Measurements from ENCODE around the gene SPEN.
A peak's percentile ranks its signal among the peaks of the same experiment; 100 is the strongest.
"Not testable (repeated sequence)": the region's sequence is repeated elsewhere in the genome, so short reads cannot be mapped to it uniquely, and the experiment has no call there.

SPEN gene

DNA sequence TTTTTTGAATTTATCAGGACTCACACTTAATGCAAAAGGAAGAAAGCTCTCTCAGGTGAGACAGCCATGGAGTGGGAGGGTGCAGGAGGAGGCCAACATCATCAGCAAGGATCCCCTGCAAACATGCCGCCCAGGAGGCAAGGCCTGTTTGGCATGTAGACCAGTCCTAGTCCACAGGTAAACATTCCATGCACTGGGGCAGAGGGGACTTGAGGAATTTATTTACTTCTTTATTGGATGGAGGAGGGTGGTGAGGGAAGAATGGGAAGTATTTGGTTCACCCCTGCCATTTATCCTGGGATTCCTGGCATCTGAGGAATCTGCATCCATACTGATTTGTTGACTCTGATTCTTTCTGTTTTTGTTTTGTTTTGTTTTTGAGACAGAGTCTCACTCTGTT lies 38.6 kb upstream of the SPEN start:
- TF ChIP-seq FOXP2 (optimal IDR thresholded peaks at IDR 0.05; ENCODE audit: control extremely low read depth, extremely low read length, insufficient read depth) (no peak), POLR2AphosphoS5 (IDR thresholded peaks at IDR 0.05; ENCODE audit: borderline replicate concordance, low read depth, low read length) (no peak), EZH2 (IDR thresholded peaks at IDR 0.05) (no peak)
- Histone ChIP-seq H3K4me3 (no peak overlapping the region), H3K36me3 (ENCODE audit: insufficient read depth, low read length) (no peaks in the 10 kb centered on the region), H3K27ac (no peak overlapping the region), H3K9ac (ENCODE audit: insufficient read length) (no peak overlapping the region), H3K9me3 (ENCODE audit: low read depth, low read length) (no peaks in the 10 kb centered on the region)
- no peak for DNase-seq (ENCODE audit: low read depth, low spot score)

DNA sequence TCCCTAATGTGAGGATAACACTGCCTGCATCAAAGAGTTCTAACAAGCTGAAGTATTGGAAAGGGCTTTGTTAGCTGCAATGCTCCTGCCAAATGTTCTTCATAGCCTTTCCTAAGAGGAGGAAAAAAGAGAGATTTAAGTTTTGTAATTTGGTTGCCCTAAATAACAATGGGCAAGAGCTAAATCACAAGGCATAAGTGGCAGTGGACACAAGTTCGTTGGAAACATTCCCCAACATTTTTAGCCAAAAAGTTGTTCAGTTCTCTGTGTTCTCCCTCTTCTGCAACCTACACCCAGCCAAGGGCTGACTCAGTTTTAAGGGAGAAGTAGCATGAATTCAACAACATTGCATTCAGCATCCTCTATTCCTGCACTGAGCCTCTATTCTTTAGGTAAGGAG lies 37.4 kb upstream of the SPEN start:
- Histone ChIP-seq H3K9ac (ENCODE audit: insufficient read length) (no peak overlapping the region), H3K9me3 (ENCODE audit: low read depth, low read length) (no peaks in the 10 kb centered on the region), H3K27ac (no peak overlapping the region), H3K36me3 (ENCODE audit: insufficient read depth, low read length) (no peaks in the 10 kb centered on the region), H3K4me3 (no peak overlapping the region)
- no peak for TF ChIP-seq EZH2 (IDR thresholded peaks at IDR 0.05)
- no peak for TF ChIP-seq POLR2AphosphoS5 (IDR thresholded peaks at IDR 0.05; ENCODE audit: borderline replicate concordance, low read depth, low read length)
- TF ChIP-seq FOXP2 (optimal IDR thresholded peaks at IDR 0.05; ENCODE audit: control extremely low read depth, extremely low read length, insufficient read depth) = no peak
- DNase-seq (ENCODE audit: low read depth, low spot score) = no peak

DNA sequence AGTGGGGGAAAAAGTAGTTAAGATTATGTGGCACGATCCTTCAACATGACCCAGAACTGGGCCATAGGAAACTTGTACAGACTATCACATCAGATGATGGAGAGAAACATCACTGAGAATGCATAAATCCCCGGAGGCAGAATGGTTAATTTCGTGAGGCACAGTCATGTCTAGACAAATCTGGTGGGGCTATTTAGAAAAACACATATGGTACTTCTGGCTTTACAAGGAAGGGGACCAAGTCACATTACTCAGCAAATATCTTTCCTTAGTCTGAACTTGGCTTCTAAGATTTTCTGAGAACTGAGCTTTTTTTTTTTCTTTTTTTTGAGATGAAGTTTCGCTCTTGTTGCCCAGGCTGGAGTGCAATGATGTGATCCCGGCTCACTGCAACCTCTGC lies 30.8 kb upstream of the SPEN start:
- DNase-seq (ENCODE audit: low read depth, low spot score) = no peak

DNA sequence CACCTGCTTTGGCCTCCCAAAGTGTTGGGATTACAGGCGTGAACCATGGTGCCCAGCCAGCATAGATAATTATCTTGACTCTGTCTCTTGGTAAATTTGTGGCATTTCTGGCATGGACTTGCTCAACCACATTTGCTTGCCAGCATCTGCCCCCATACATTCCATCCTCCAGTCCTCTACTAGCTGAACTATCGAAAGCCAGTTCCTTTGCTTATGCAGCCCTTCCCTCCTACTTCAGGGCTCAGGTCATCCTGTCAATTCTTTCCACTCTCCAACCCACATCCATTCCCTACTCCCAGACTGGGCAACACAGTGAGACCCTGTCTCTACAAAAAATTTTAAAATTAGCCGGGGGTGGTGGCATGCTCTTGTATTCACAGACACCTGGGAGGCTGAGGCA lies 27.0 kb upstream of the SPEN start:
- DNase-seq (ENCODE audit: low read depth, low spot score) = no peak
- Histone ChIP-seq H3K4me3 (no peak overlapping the region), H3K27ac (no peak overlapping the region), H3K9me3 (ENCODE audit: low read depth, low read length) (no peaks in the 10 kb centered on the region), H3K9ac (ENCODE audit: insufficient read length) (no peak overlapping the region), H3K36me3 (ENCODE audit: insufficient read depth, low read length) (no peaks in the 10 kb centered on the region)
- TF ChIP-seq POLR2AphosphoS5 (IDR thresholded peaks at IDR 0.05; ENCODE audit: borderline replicate concordance, low read depth, low read length) (no peak), FOXP2 (optimal IDR thresholded peaks at IDR 0.05; ENCODE audit: control extremely low read depth, extremely low read length, insufficient read depth) (no peak), EZH2 (IDR thresholded peaks at IDR 0.05) (no peak)

More for the DNA sequence above, 30.8 kb upstream of the SPEN start:
- no peak for TF ChIP-seq POLR2AphosphoS5 (IDR thresholded peaks at IDR 0.05; ENCODE audit: borderline replicate concordance, low read depth, low read length)
- TF ChIP-seq FOXP2 (optimal IDR thresholded peaks at IDR 0.05; ENCODE audit: control extremely low read depth, extremely low read length, insufficient read depth) = no peak
- H3K4me3 ChIP-seq = no peak overlapping the region
- no peak overlapping the region for H3K27ac ChIP-seq
- no peaks in the 10 kb centered on the region for H3K36me3 ChIP-seq (ENCODE audit: insufficient read depth, low read length)
- H3K9ac ChIP-seq (ENCODE audit: insufficient read length) = no peak overlapping the region
- H3K9me3 ChIP-seq (ENCODE audit: low read depth, low read length) = no peaks in the 10 kb centered on the region

DNA sequence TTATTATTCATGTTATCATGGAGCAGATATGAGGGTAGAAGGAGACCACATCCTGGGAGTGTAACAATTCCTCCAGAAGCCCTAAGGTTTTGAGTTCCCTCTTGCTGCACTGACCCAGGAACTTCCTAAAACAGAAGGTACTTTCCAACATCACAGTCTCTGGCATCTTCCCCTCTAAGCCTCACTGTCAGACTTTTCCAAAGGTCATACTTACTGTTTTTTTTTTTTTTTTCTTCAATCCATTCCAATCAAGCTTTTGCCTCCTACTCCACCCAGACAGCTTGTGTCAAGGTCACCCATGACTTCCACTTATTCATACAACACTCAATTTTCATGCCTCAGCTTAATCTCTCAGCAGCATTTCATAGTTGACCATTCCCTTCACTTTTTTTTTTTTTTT lies 21.7 kb upstream of the SPEN start:
- Histone ChIP-seq H3K36me3 (ENCODE audit: insufficient read depth, low read length) (no peaks in the 10 kb centered on the region), H3K9ac (ENCODE audit: insufficient read length) (no peak overlapping the region), H3K4me3 (no peak overlapping the region), H3K27ac (no peak overlapping the region), H3K9me3 (ENCODE audit: low read depth, low read length) (no peaks in the 10 kb centered on the region)
- no peak for TF ChIP-seq FOXP2 (optimal IDR thresholded peaks at IDR 0.05; ENCODE audit: control extremely low read depth, extremely low read length, insufficient read depth)
- TF ChIP-seq EZH2 (IDR thresholded peaks at IDR 0.05) = no peak
- no peak for TF ChIP-seq POLR2AphosphoS5 (IDR thresholded peaks at IDR 0.05; ENCODE audit: borderline replicate concordance, low read depth, low read length)
- DNase-seq (ENCODE audit: low read depth, low spot score) = no peak

DNA sequence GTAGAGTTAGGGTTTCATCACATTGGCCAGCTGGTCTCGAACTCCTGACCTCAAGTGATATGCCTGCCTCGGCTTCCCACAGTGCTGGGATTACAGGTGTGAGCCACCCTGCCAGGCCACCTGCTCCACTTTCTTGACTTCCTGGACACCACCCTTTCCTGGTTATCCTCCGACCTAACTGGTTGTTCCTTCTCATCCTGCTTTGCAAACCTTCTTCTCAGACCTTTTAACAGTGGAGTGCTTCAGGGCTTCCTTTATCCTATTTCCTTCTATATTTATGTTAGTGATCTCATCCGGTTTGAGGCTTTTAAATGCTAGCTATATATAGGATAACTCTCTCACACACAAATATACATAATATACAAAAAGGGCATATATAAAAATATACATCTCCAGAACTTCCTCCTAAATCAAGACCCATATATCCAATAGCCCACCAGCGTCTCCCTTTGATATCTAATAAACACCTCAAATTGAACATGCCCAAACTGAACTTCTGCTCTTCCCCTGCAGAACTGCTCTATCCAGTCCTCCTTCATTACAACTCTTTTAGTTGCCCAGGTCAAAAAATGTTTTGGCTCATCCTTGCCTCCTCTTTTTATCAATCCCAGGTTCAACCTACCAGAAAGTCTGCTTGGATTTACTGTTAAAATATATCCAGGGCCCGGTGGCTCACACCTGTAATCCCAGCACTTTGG lies 20.5 kb upstream of the SPEN start:
- no peak overlapping the region for H3K4me3 ChIP-seq
- TF ChIP-seq POLR2AphosphoS5 (IDR thresholded peaks at IDR 0.05; ENCODE audit: borderline replicate concordance, low read depth, low read length) = no peak
- no peak for TF ChIP-seq EZH2 (IDR thresholded peaks at IDR 0.05)
- TF ChIP-seq FOXP2 (optimal IDR thresholded peaks at IDR 0.05; ENCODE audit: control extremely low read depth, extremely low read length, insufficient read depth) = no peak
- H3K27ac ChIP-seq = no peak overlapping the region
- no peaks in the 10 kb centered on the region for H3K9me3 ChIP-seq (ENCODE audit: low read depth, low read length)
- H3K36me3 ChIP-seq (ENCODE audit: insufficient read depth, low read length) = no peaks in the 10 kb centered on the region
- no peak overlapping the region for H3K9ac ChIP-seq (ENCODE audit: insufficient read length)
- DNase-seq (ENCODE audit: low read depth, low spot score) = no peak

DNA sequence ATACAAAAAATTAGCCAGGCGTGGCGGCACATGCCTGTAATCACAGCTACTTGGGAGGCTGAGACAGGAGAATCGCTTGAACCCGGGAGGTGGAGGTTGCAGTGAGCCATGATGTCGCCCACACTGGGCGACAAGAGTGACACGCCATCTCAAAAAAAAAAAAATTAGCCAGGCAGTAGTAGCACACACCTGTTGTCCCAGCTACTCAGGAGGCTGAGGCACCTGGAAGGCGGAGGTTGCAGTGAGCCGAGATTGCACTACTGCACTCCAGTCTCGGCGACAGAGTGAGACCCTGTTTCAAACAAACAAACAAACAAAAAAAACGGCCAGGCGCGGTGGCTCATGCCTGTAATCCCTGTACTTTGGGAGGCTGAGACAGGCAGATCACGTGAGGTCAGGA lies 19.9 kb upstream of the SPEN start:
- not testable (repeated sequence) for H3K9me3 ChIP-seq (ENCODE audit: low read depth, low read length); H3K4me3 ChIP-seq; H3K9ac ChIP-seq (ENCODE audit: insufficient read length); H3K36me3 ChIP-seq (ENCODE audit: insufficient read depth, low read length); H3K27ac ChIP-seq; DNase-seq (ENCODE audit: low read depth, low spot score)

DNA sequence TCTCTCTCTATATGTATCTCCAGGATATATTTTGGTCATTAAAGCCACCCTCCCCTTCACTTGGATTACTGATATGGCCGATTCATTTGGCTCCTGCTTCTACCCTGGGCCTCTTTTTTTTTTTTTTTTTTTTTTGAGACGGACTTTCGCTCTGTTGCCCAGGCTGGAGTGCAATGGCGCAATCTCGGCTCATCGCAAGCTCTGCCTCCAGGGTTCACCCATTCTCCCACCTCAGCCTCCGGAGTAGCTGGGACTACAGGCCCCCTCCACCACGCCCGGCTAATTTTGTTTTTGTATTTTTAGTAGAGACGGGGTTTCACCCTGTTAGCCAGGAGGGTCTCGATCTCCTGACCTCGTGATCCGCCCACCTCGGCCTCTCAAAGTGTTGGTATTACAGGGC lies 18.6 kb upstream of the SPEN start:
- DNase-seq (ENCODE audit: low read depth, low spot score); H3K4me3 ChIP-seq; H3K36me3 ChIP-seq (ENCODE audit: insufficient read depth, low read length); H3K27ac ChIP-seq; H3K9me3 ChIP-seq (ENCODE audit: low read depth, low read length); H3K9ac ChIP-seq (ENCODE audit: insufficient read length): not testable (repeated sequence)

DNA sequence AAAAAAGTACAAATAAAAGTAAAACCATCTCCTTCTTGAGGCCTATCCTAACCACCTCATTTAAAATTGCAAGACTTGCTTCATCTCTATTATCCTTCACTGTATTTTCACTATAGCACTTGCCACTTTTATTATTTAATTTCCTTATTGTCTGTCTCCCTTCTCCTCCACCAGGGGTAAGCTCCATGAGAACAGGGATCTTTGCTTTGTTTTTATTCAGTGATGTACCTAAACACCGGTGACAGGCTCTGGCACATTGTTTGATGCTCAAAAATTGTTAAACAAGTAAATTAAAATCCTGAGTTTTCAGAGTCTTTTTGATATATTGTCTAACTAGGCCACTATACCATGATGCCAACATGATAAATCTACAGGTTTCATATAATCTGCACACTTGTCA lies 17.2 kb upstream of the SPEN start:
- H3K9ac ChIP-seq (ENCODE audit: insufficient read length) = no peak overlapping the region
- H3K36me3 ChIP-seq (ENCODE audit: insufficient read depth, low read length) = no peaks in the 10 kb centered on the region
- no peak overlapping the region for H3K27ac ChIP-seq
- no peak for TF ChIP-seq EZH2 (IDR thresholded peaks at IDR 0.05)
- no peak for TF ChIP-seq FOXP2 (optimal IDR thresholded peaks at IDR 0.05; ENCODE audit: control extremely low read depth, extremely low read length, insufficient read depth)
- peak; percentile 20; the same call in 1 of the 2 replicates for TF ChIP-seq POLR2AphosphoS5 (IDR thresholded peaks at IDR 0.05; ENCODE audit: borderline replicate concordance, low read depth, low read length)
- no peak for DNase-seq (ENCODE audit: low read depth, low spot score)
- no peak overlapping the region for H3K4me3 ChIP-seq
- no peaks in the 10 kb centered on the region for H3K9me3 ChIP-seq (ENCODE audit: low read depth, low read length)
